ENCODE measurements around the gene GPC6. TPM values are rescaled to one million over a fixed set of nuclear protein-coding genes. Genes with fewer than 3 reads are reported as not detected.

GPC6 gene
- total RNA-seq, 1 experiment from 2014 or later: not detected

GRCh38 chr13:93361703-93362102 is 135.1 kb downstream of the GPC6 start:
- Mint-ChIP-seq H3K27ac (ENCODE audit: unreplicated experiment) (no peak overlapping the region), H3K36me3 (ENCODE audit: insufficient read depth, unreplicated experiment) (no peaks in the 10 kb centered on the region), H3K9me3 (ENCODE audit: low read depth, unreplicated experiment) (peaks cover 7% of the 10 kb centered on the region), H3K27me3 (ENCODE audit: unreplicated experiment) (no peaks in the 10 kb centered on the region), H3K4me3 (ENCODE audit: low read depth, unreplicated experiment) (no peak overlapping the region), H3K4me1 (ENCODE audit: low read depth, unreplicated experiment) (no peaks in the 10 kb centered on the region)
- CTCF ChIA-PET: no interaction called here
- intact Hi-C loops (cut with micrococcal nuclease; ENCODE audit: unreplicated experiment): no loop called here
- no peak for TF ChIP-seq CTCF (IDR thresholded peaks at IDR 0.05; ENCODE audit: unreplicated experiment)
- BruUV-seq (replicated peaks): no TSS peak
- no peak for DNase-seq

DNA sequence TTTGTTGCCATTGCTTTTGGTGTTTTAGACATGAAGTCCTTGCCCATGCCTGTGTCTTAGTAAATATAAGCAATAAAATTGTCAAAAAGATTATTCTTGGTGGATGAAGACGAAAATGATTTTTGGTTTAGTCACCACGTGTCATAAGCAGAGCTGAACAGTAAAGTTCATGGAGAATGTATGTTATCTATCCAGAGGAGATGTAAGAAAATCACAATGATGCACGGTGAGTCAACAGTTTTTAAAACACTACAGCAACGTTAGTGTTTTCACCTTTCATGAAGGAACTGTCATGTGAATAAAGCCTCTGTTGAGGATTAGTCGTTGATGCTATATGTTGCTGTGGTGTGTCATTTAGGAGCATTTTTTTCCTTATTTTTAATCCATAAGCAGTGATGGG is 137.6 kb downstream of the GPC6 start:
- DNase-seq: no peak
- Mint-ChIP-seq H3K4me3 (ENCODE audit: low read depth, unreplicated experiment) (no peak overlapping the region), H3K27me3 (ENCODE audit: unreplicated experiment) (no peaks in the 10 kb centered on the region), H3K36me3 (ENCODE audit: insufficient read depth, unreplicated experiment) (no peaks in the 10 kb centered on the region), H3K27ac (ENCODE audit: unreplicated experiment) (no peak overlapping the region), H3K4me1 (ENCODE audit: low read depth, unreplicated experiment) (no peaks in the 10 kb centered on the region), H3K9me3 (ENCODE audit: low read depth, unreplicated experiment) (peaks cover 7% of the 10 kb centered on the region)
- no peak for TF ChIP-seq CTCF (IDR thresholded peaks at IDR 0.05; ENCODE audit: unreplicated experiment)
- CTCF ChIA-PET: no interaction called here
- intact Hi-C loops (cut with micrococcal nuclease; ENCODE audit: unreplicated experiment): no loop called here
- BruUV-seq (replicated peaks): no TSS peak

- DNase-seq: no peak
- Mint-ChIP-seq H3K27ac (ENCODE audit: unreplicated experiment) (no peak overlapping the region), H3K4me1 (ENCODE audit: low read depth, unreplicated experiment) (no peaks in the 10 kb centered on the region), H3K36me3 (ENCODE audit: insufficient read depth, unreplicated experiment) (no peaks in the 10 kb centered on the region), H3K9me3 (ENCODE audit: low read depth, unreplicated experiment) (peaks cover 7% of the 10 kb centered on the region), H3K4me3 (ENCODE audit: low read depth, unreplicated experiment) (no peak overlapping the region), H3K27me3 (ENCODE audit: unreplicated experiment) (no peaks in the 10 kb centered on the region)
- TF ChIP-seq CTCF (IDR thresholded peaks at IDR 0.05; ENCODE audit: unreplicated experiment): no peak
- BruUV-seq (replicated peaks): no TSS peak
- intact Hi-C loops (cut with micrococcal nuclease; ENCODE audit: unreplicated experiment): no loop called here
- CTCF ChIA-PET: no interaction called here
These were observed 141.7 kb downstream of the GPC6 start for GRCh38 chr13:93368296-93368695.

- Mint-ChIP-seq H3K4me3 (ENCODE audit: low read depth, unreplicated experiment) (no peak overlapping the region), H3K9me3 (ENCODE audit: low read depth, unreplicated experiment) (peaks cover 7% of the 10 kb centered on the region), H3K27me3 (ENCODE audit: unreplicated experiment) (no peaks in the 10 kb centered on the region), H3K27ac (ENCODE audit: unreplicated experiment) (no peak overlapping the region), H3K4me1 (ENCODE audit: low read depth, unreplicated experiment) (no peaks in the 10 kb centered on the region), H3K36me3 (ENCODE audit: insufficient read depth, unreplicated experiment) (no peaks in the 10 kb centered on the region)
- DNase-seq: no peak
- intact Hi-C loops (cut with micrococcal nuclease; ENCODE audit: unreplicated experiment): no loop called here
- no peak for TF ChIP-seq CTCF (IDR thresholded peaks at IDR 0.05; ENCODE audit: unreplicated experiment)
- no TSS peak for BruUV-seq (replicated peaks)
- CTCF ChIA-PET: no interaction called here
These were observed 142.1 kb downstream of the GPC6 start for GRCh38 chr13:93368718-93369117.

GRCh38 chr13:93372856-93373255 is 146.2 kb downstream of the GPC6 start:
- BruUV-seq (replicated peaks): no TSS peak
- no peaks in the 10 kb centered on the region for H3K36me3 Mint-ChIP-seq (ENCODE audit: insufficient read depth, unreplicated experiment)
- TF ChIP-seq CTCF (IDR thresholded peaks at IDR 0.05; ENCODE audit: unreplicated experiment): no peak
- intact Hi-C loops (cut with micrococcal nuclease; ENCODE audit: unreplicated experiment): no loop called here
- H3K4me3 Mint-ChIP-seq (ENCODE audit: low read depth, unreplicated experiment): no peak overlapping the region
- H3K27ac Mint-ChIP-seq (ENCODE audit: unreplicated experiment): no peak overlapping the region
- H3K9me3 Mint-ChIP-seq (ENCODE audit: low read depth, unreplicated experiment): no peaks in the 10 kb centered on the region
- H3K27me3 Mint-ChIP-seq (ENCODE audit: unreplicated experiment): no peaks in the 10 kb centered on the region
- DNase-seq: no peak
- no peaks in the 10 kb centered on the region for H3K4me1 Mint-ChIP-seq (ENCODE audit: low read depth, unreplicated experiment)
- CTCF ChIA-PET: no interaction called here

All from Calu3 (cell line).